PFSK-1 (cell line): ENCODE data around the gene PPP4R3A.

ENCODE experiments used
- FOXP2 ChIP-seq: optimal IDR thresholded peaks from 2 replicates; pipeline ENCODE3; 2011; ENCODE audit warnings: borderline replicate concordance, control low read depth, inconsistent platforms; ENCODE audit not compliant: insufficient read depth; ENCODE audit errors: extremely low read length, extremely low read depth
- POLR2AphosphoS5 ChIP-seq: IDR thresholded peaks from 2 replicates; pipeline ENCODE4 v1.6.1; 2012; ENCODE audit warnings: low read depth, mild to moderate bottlenecking, control low read depth, low read length, moderate library complexity
- SIN3A ChIP-seq: IDR thresholded peaks from 2 replicates; pipeline ENCODE4 v1.6.1; 2012; ENCODE audit warnings: mild to moderate bottlenecking, low read length, moderate library complexity, borderline replicate concordance; ENCODE audit not compliant: insufficient read depth
- TAF1 ChIP-seq: IDR thresholded peaks from 2 replicates; pipeline ENCODE4 v1.6.1; 2012; ENCODE audit warnings: low read length, control low read depth, borderline replicate concordance; ENCODE audit not compliant: insufficient read depth
- TF ChIP-seq, protein P1 (sequence below), 2 experiments: IDR thresholded peaks; 2 replicates each; pipeline versions ENCODE4 v1.6.1 to v1.8.0; 2011 to 2012; ENCODE audit warnings: low read depth in 2 of 2, low read length in 2 of 2, control low read depth in 1 of 2, inconsistent platforms in 1 of 2, mild to moderate bottlenecking in 1 of 2, moderate library complexity in 1 of 2; ENCODE audit not compliant: insufficient read depth in 1 of 2

The PPP4R3A gene

GRCh38 chr14:91509083-91509877, 830 bp downstream of the PPP4R3A start:
- TF ChIP-seq POLR2AphosphoS5 = no peak
- TF ChIP-seq, protein P1, sequence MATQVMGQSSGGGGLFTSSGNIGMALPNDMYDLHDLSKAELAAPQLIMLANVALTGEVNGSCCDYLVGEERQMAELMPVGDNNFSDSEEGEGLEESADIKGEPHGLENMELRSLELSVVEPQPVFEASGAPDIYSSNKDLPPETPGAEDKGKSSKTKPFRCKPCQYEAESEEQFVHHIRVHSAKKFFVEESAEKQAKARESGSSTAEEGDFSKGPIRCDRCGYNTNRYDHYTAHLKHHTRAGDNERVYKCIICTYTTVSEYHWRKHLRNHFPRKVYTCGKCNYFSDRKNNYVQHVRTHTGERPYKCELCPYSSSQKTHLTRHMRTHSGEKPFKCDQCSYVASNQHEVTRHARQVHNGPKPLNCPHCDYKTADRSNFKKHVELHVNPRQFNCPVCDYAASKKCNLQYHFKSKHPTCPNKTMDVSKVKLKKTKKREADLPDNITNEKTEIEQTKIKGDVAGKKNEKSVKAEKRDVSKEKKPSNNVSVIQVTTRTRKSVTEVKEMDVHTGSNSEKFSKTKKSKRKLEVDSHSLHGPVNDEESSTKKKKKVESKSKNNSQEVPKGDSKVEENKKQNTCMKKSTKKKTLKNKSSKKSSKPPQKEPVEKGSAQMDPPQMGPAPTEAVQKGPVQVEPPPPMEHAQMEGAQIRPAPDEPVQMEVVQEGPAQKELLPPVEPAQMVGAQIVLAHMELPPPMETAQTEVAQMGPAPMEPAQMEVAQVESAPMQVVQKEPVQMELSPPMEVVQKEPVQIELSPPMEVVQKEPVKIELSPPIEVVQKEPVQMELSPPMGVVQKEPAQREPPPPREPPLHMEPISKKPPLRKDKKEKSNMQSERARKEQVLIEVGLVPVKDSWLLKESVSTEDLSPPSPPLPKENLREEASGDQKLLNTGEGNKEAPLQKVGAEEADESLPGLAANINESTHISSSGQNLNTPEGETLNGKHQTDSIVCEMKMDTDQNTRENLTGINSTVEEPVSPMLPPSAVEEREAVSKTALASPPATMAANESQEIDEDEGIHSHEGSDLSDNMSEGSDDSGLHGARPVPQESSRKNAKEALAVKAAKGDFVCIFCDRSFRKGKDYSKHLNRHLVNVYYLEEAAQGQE (IDR thresholded peaks at IDR 0.05; ENCODE audit: insufficient read depth in 1 of 2, low read depth in 2 of 2, low read length in 2 of 2) = no peak
- no peak for TF ChIP-seq FOXP2
- no peak for TF ChIP-seq TAF1
- no peak for TF ChIP-seq SIN3A

GRCh38 chr14:91508105-91508504, 2.0 kb downstream of the PPP4R3A start:
- TF ChIP-seq TAF1 (no peak), SIN3A (no peak), FOXP2 (no peak), POLR2AphosphoS5 (no peak)
- TF ChIP-seq, protein P1 (IDR thresholded peaks at IDR 0.05; ENCODE audit: insufficient read depth in 1 of 2, low read depth in 2 of 2, low read length in 2 of 2) = no peak

GRCh38 chr14:91506226-91506625, 3.9 kb downstream of the PPP4R3A start:
- no peak for TF ChIP-seq FOXP2
- TF ChIP-seq SIN3A = no peak
- TF ChIP-seq TAF1 = no peak
- TF ChIP-seq, protein P1 (IDR thresholded peaks at IDR 0.05; ENCODE audit: insufficient read depth in 1 of 2, low read depth in 2 of 2, low read length in 2 of 2) = no peak
- TF ChIP-seq POLR2AphosphoS5 = no peak

- TF ChIP-seq SIN3A (no peak), TAF1 (no peak), FOXP2 (no peak), POLR2AphosphoS5 (no peak)
- TF ChIP-seq, protein P1 (IDR thresholded peaks at IDR 0.05; ENCODE audit: insufficient read depth in 1 of 2, low read depth in 2 of 2, low read length in 2 of 2) = no peak
Measured at GRCh38 chr14:91503000-91503504, 7.1 kb downstream of the PPP4R3A start.
